CD14-positive monocyte (primary cell): ENCODE measurements around the gene ITSN1. TPM values are rescaled to one million over a fixed set of nuclear protein-coding genes. Genes with fewer than 3 reads are reported as not detected.

Experiments
- DNase-seq, 3 donors: peaks; one replicate each; pipeline ENCODE4 v3.0.0-alpha.2; 2011 to 2022
- H2AFZ ChIP-seq: 2 replicates; pipeline ENCODE4 v1.6.0; 2012; ENCODE audit warnings: mild to moderate bottlenecking, low read depth, low read length, inconsistent platforms; ENCODE audit not compliant: insufficient read depth, poor library complexity, severe bottlenecking
- H3K27ac ChIP-seq, 2 donors: 1 replicate in 1 of 2; 2 replicates in 1 of 2; pipeline ENCODE4 v1.5.1; 2012 to 2013; ENCODE audit warnings: low read length in 2 of 2, control low read depth in 1 of 2, inconsistent platforms in 1 of 2, low read depth in 1 of 2, mild to moderate bottlenecking in 1 of 2
- H3K27me3 ChIP-seq, 2 donors: one replicate each; pipeline versions ENCODE4 v1.6.0 to v1.6.1; 2011 to 2013; ENCODE audit warnings: low read length in 2 of 2; ENCODE audit not compliant: control insufficient read depth in 2 of 2, insufficient read depth in 2 of 2
- H3K36me3 ChIP-seq, 2 donors: replicated peaks in 1 of 2; 1 replicate in 1 of 2; 2 replicates in 1 of 2; pipeline versions ENCODE4 v1.5.1 to v1.6.1; 2012 to 2013; ENCODE audit warnings: low read length in 2 of 2, control low read depth in 1 of 2, inconsistent platforms in 1 of 2, mild to moderate bottlenecking in 1 of 2; ENCODE audit not compliant: insufficient read depth in 2 of 2, control insufficient read depth in 1 of 2
- H3K4me1 ChIP-seq, 2 donors: 1 replicate in 1 of 2; 2 replicates in 1 of 2; pipeline versions ENCODE4 v1.5.1 to v1.6.1; 2012 to 2013; ENCODE audit warnings: low read length in 2 of 2, control low read depth in 1 of 2, inconsistent platforms in 1 of 2, mild to moderate bottlenecking in 1 of 2, moderate library complexity in 1 of 2; ENCODE audit not compliant: insufficient read depth in 2 of 2, control insufficient read depth in 1 of 2
- H3K4me2 ChIP-seq: replicated peaks from 2 replicates; pipeline ENCODE3; 2012; ENCODE audit warnings: low read length, moderate library complexity, mild to moderate bottlenecking; ENCODE audit not compliant: poor library complexity, severe bottlenecking; ENCODE audit errors: extremely low read depth
- H3K4me3 ChIP-seq, 3 experiments: fragments of 200-600 bp in 1 of 3; sonication (generic) in 1 of 3; replicated peaks in 1 of 3; 1 replicate in 2 of 3; 2 replicates in 1 of 3; pipeline ENCODE4 v1.5.1; 2011 to 2013; ENCODE audit warnings: low read length in 3 of 3, mild to moderate bottlenecking in 3 of 3, control low read depth in 2 of 3, low read depth in 2 of 3, inconsistent platforms in 1 of 3, moderate library complexity in 1 of 3
- H3K79me2 ChIP-seq: 2 replicates; pipeline ENCODE4 v1.6.0; 2012; ENCODE audit warnings: mild to moderate bottlenecking, control low read depth, inconsistent platforms, low read length, moderate library complexity; ENCODE audit not compliant: insufficient read depth
- H3K9ac ChIP-seq: 2 replicates; pipeline ENCODE4 v1.6.0; 2017; ENCODE audit warnings: low read length, mild to moderate bottlenecking; ENCODE audit not compliant: insufficient read depth, poor library complexity, severe bottlenecking
- H3K9me3 ChIP-seq, 2 donors: replicated peaks in 1 of 2; 1 replicate in 1 of 2; 2 replicates in 1 of 2; pipeline versions ENCODE4 v1.5.1 to v1.6.1; 2012 to 2013; ENCODE audit warnings: low read length in 2 of 2, control low read depth in 1 of 2; ENCODE audit not compliant: control insufficient read depth in 1 of 2, insufficient read depth in 1 of 2
- H4K20me1 ChIP-seq: 2 replicates; pipeline ENCODE4 v1.6.0; 2012; ENCODE audit warnings: mild to moderate bottlenecking, low read length, control low read depth, moderate library complexity; ENCODE audit not compliant: insufficient read depth
- H3K27ac Mint-ChIP-seq, 7 donors: one replicate each; pipeline ENCODE4 v1.8.0; 2020; ENCODE audit warnings: mild to moderate bottlenecking in 7 of 7, mixed read lengths in 7 of 7, moderate library complexity in 6 of 7, inconsistent platforms in 2 of 7
- H3K27me3 Mint-ChIP-seq, 3 donors: one replicate each; pipeline ENCODE4 v1.8.0; 2021 to 2022; ENCODE audit warnings: low read depth in 3 of 3, mild to moderate bottlenecking in 3 of 3, mixed read lengths in 3 of 3, moderate library complexity in 3 of 3, inconsistent platforms in 1 of 3
- H3K36me3 Mint-ChIP-seq, 2 donors: one replicate each; pipeline ENCODE4 v1.8.0; 2020; ENCODE audit warnings: mixed read lengths in 2 of 2, inconsistent platforms in 1 of 2, mild to moderate bottlenecking in 1 of 2
- H3K4me1 Mint-ChIP-seq: one replicate; pipeline ENCODE4 v1.8.0; 2020; ENCODE audit warnings: mild to moderate bottlenecking, mixed read lengths
- H3K4me3 Mint-ChIP-seq, 2 donors: one replicate each; pipeline ENCODE4 v1.8.0; 2020; ENCODE audit warnings: mild to moderate bottlenecking in 2 of 2, mixed read lengths in 2 of 2, moderate library complexity in 1 of 2
- H3K9me3 Mint-ChIP-seq, 7 donors: one replicate each; pipeline ENCODE4 v1.8.0; 2020 to 2022; ENCODE audit warnings: mixed read lengths in 7 of 7, mild to moderate bottlenecking in 6 of 7, moderate library complexity in 6 of 7, inconsistent platforms in 2 of 7
- WGBS: methylation state at CpG from one replicate; pipeline ENCODE4 v1.1.5; 2013; ENCODE audit warnings: missing lambda C conversion rate; ENCODE audit not compliant: insufficient coverage; 5-methylcytosine and 5-hydroxymethylcytosine counted together
- intact Hi-C, 2 donors: fragments of 100-400 bp; cut with micrococcal nuclease; formaldehyde crosslinking; loops; one replicate each; pipeline versions ENCODE4 v1.15.0 to v1.15.1; 2023
- polyA plus RNA-seq, 3 donors: library from polyadenylated mRNA; depleted of rRNA in 1 of 3; unstranded in 2 of 3; stranded (reverse) in 1 of 3; fragments of 300-500 nt in 2 of 3; fragments of >200 nt in 1 of 3; fragmentation: Illumina TruSeq in 2 of 3; gene quantifications; 1 replicate in 2 of 3; 2 replicates in 1 of 3; pipeline ENCODE4 v1.2.3, GENCODE V29; 2012 to 2021
- TF ChIP-seq, protein P1 (sequence below): fragments of 200-600 bp; IDR thresholded peaks from one replicate; pipeline ENCODE4 v1.8.0; 2022; ENCODE audit warnings: antibody characterized with exemption, mild to moderate bottlenecking

Gene ITSN1
- polyA plus RNA-seq, 3 donors, result 4.7 to 10.3 (median 5.1) TPM

- Histone ChIP-seq H3K79me2 (no peaks in the 10 kb centered on the region), H3K9me3 (no peaks in the 10 kb centered on the region), H3K4me1 (no peaks in the 10 kb centered on the region), H2AFZ (no peak overlapping the region), H3K36me3 (no peaks in the 10 kb centered on the region), H4K20me1 (no peaks in the 10 kb centered on the region), H3K27ac (no peak overlapping the region), H3K4me2 (no peak overlapping the region), H3K4me3 (no peak overlapping the region), H3K27me3 (no peaks in the 10 kb centered on the region), H3K9ac (no peak overlapping the region)
- Mint-ChIP-seq H3K4me3 (no peak overlapping the region), H3K9me3 (peaks cover 0 to 2% (median 0%) of the 10 kb centered on the region in 7 donors), H3K4me1 (no peaks in the 10 kb centered on the region), H3K27me3 (peaks cover 1 to 4% (median 2%) of the 10 kb centered on the region in 3 donors), H3K36me3 (no peaks in the 10 kb centered on the region), H3K27ac (no peak overlapping the region)
- TF ChIP-seq, protein P1, sequence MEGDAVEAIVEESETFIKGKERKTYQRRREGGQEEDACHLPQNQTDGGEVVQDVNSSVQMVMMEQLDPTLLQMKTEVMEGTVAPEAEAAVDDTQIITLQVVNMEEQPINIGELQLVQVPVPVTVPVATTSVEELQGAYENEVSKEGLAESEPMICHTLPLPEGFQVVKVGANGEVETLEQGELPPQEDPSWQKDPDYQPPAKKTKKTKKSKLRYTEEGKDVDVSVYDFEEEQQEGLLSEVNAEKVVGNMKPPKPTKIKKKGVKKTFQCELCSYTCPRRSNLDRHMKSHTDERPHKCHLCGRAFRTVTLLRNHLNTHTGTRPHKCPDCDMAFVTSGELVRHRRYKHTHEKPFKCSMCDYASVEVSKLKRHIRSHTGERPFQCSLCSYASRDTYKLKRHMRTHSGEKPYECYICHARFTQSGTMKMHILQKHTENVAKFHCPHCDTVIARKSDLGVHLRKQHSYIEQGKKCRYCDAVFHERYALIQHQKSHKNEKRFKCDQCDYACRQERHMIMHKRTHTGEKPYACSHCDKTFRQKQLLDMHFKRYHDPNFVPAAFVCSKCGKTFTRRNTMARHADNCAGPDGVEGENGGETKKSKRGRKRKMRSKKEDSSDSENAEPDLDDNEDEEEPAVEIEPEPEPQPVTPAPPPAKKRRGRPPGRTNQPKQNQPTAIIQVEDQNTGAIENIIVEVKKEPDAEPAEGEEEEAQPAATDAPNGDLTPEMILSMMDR, result no peak
- intact Hi-C loops, result no loop called here
- DNase-seq, result no peak
- WGBS, result 92% methylated on average over 11 of the region's 11 CpGs
Measured at GRCh38 chr21:33886321-33886720, 244.0 kb downstream of the ITSN1 start.

DNA sequence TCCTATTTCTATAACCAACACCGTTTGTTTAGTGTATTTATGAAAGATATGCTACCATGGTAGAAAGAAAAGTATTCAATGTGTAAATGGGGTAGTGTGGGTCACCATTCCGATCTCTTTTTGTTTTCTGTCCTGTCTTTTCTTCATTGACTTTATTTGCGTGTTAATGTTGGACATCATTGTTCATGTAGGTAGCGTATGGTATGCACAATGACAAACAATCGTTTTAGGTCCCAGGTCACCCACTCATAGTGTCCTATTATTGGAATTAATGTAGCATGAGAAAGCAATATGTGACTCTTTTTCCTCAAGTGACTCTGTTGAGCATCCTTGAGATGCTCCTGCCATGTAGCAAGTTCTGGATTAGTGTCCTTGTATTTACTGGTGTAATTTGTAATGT is 247.9 kb downstream of the ITSN1 start:
- Histone ChIP-seq H3K36me3 (no peaks in the 10 kb centered on the region), H2AFZ (no peak overlapping the region), H4K20me1 (no peaks in the 10 kb centered on the region), H3K4me3 (no peak overlapping the region), H3K27me3 (no peaks in the 10 kb centered on the region), H3K79me2 (no peaks in the 10 kb centered on the region), H3K4me2 (no peak overlapping the region), H3K27ac (no peak overlapping the region), H3K9ac (no peak overlapping the region), H3K9me3 (no peaks in the 10 kb centered on the region), H3K4me1 (peaks cover 6 to 7% of the 10 kb centered on the region in 2 donors)
- Mint-ChIP-seq H3K4me1 (peaks cover 10% of the 10 kb centered on the region), H3K27me3 (peaks cover 1 to 6% (median 6%) of the 10 kb centered on the region in 3 donors), H3K9me3 (peaks cover 0 to 2% (median 0%) of the 10 kb centered on the region in 7 donors), H3K36me3 (no peaks in the 10 kb centered on the region), H3K27ac (no peak overlapping the region), H3K4me3 (no peak overlapping the region)
- intact Hi-C loops, result no loop called here
- TF ChIP-seq, protein P1, result no peak
- no peak for DNase-seq
- WGBS, result 100% methylated on average over 1 of the region's 5 CpGs
